GM23248 (cell line): ENCODE results near the gene NOVA2. TPM values are rescaled to one million over a fixed set of nuclear protein-coding genes. Genes with fewer than 3 reads are reported as not detected.

Experiments
- DNase-seq: peaks from one replicate; pipeline ENCODE4 v3.0.0-alpha.2; 2015
- H2AFZ ChIP-seq: fragments of 200-600 bp; sonication (generic); 2 replicates; pipeline ENCODE4 v1.6.1; 2016; ENCODE audit warnings: antibody characterized with exemption
- H3F3A ChIP-seq: fragments of 200-600 bp; sonication (generic); 2 replicates; pipeline ENCODE4 v1.6.1; 2016; ENCODE audit warnings: mild to moderate bottlenecking, antibody characterized with exemption, mixed run types; ENCODE audit not compliant: insufficient read depth
- H3K27ac ChIP-seq: fragments of 200-600 bp; sonication (generic); 2 replicates; pipeline ENCODE4 v1.5.1; 2016; ENCODE audit warnings: mild to moderate bottlenecking
- H3K27me3 ChIP-seq: fragments of 200-600 bp; sonication (generic); replicated peaks from 2 replicates; pipeline ENCODE4 v1.6.1; 2016; ENCODE audit warnings: mild to moderate bottlenecking; ENCODE audit not compliant: insufficient read depth
- H3K36me3 ChIP-seq: fragments of 200-600 bp; sonication (generic); 2 replicates; pipeline ENCODE4 v1.6.1; 2016; ENCODE audit warnings: low read depth, mild to moderate bottlenecking
- H3K4me1 ChIP-seq: fragments of 200-600 bp; sonication (generic); 2 replicates; pipeline ENCODE4 v1.6.1; 2016; ENCODE audit warnings: mild to moderate bottlenecking; ENCODE audit not compliant: insufficient read depth
- H3K4me2 ChIP-seq: fragments of 200-600 bp; sonication (generic); one replicate; pipeline ENCODE4 v1.6.1; 2016; ENCODE audit warnings: mild to moderate bottlenecking; ENCODE audit not compliant: unreplicated experiment
- H3K4me3 ChIP-seq: fragments of 200-600 bp; sonication (generic); 2 replicates; pipeline ENCODE4 v1.5.1; 2016; ENCODE audit warnings: mild to moderate bottlenecking
- H3K79me2 ChIP-seq: fragments of 200-600 bp; sonication (generic); 2 replicates; pipeline ENCODE4 v1.6.1; 2016; ENCODE audit warnings: mild to moderate bottlenecking; ENCODE audit not compliant: insufficient read depth
- H3K9ac ChIP-seq: fragments of 200-600 bp; sonication (generic); 2 replicates; pipeline ENCODE4 v1.6.1; 2016; ENCODE audit warnings: mild to moderate bottlenecking
- H3K9me2 ChIP-seq: fragments of 200-600 bp; sonication (generic); 2 replicates; pipeline ENCODE4 v1.6.1; 2016; ENCODE audit warnings: mixed run types, mild to moderate bottlenecking, moderate library complexity; ENCODE audit not compliant: insufficient read depth
- H3K9me3 ChIP-seq: fragments of 200-600 bp; sonication (generic); one replicate; pipeline ENCODE4 v1.6.1; 2017; ENCODE audit warnings: low read depth
- H4K20me1 ChIP-seq: fragments of 200-600 bp; sonication (generic); 2 replicates; pipeline ENCODE4 v1.6.0; 2016; ENCODE audit not compliant: insufficient read depth
- EZH2 ChIP-seq: fragments of 200-600 bp; sonication (generic); IDR thresholded peaks from 2 replicates; pipeline ENCODE4 v1.6.1; 2018; ENCODE audit warnings: antibody characterized with exemption, mild to moderate bottlenecking; ENCODE audit not compliant: insufficient read depth, poor library complexity, severe bottlenecking
- EZH2phosphoT487 ChIP-seq: fragments of 200-600 bp; sonication (generic); IDR thresholded peaks from 2 replicates; pipeline ENCODE4 v1.6.1; 2018; ENCODE audit warnings: antibody characterized with exemption, moderate library complexity, mild to moderate bottlenecking, low read depth; ENCODE audit not compliant: insufficient read depth
- WGBS, 2 experiments: methylation state at CpG; one replicate each; pipeline ENCODE4 v1.1.6; 2015 to 2017; ENCODE audit warnings: low lambda C conversion rate in 2 of 2, low coverage in 1 of 2; ENCODE audit errors: missing lambda C conversion rate in 2 of 2; 5-methylcytosine and 5-hydroxymethylcytosine counted together
- in situ Hi-C: fragments of 300-500 bp; cut with MboI; formaldehyde crosslinking; loops from 2 replicates; pipeline ENCODE4 v1.15.0; 2020
- polyA plus RNA-seq: library from polyadenylated mRNA; unstranded; fragments of >200 nt; fragmentation: Nextera tagmentation; extraction: Ambion mirVana; gene quantifications from 2 replicates; pipeline ENCODE4 v1.2.1, GENCODE V29; 2016
- total RNA-seq: library from RNA; depleted of rRNA; stranded (reverse); fragments of >200 nt; shearing (Covaris generic); gene quantifications from 2 replicates; pipeline ENCODE4 v1.2.3, GENCODE V29; 2014

The NOVA2 gene
- total and polyA plus RNA-seq, 2 experiments from 2014 or later: not detected

- Histone ChIP-seq H3K36me3 (no peaks in the 10 kb centered on the region), H3K9me3 (no peaks in the 10 kb centered on the region), H3K4me2 (no peak overlapping the region), H4K20me1 (no peaks in the 10 kb centered on the region), H2AFZ (no peak overlapping the region), H3K9me2 (no peaks in the 10 kb centered on the region), H3K4me3 (no peak overlapping the region), H3K27ac (no peak overlapping the region), H3K27me3 (no peaks in the 10 kb centered on the region), H3K4me1 (no peaks in the 10 kb centered on the region), H3K79me2 (no peaks in the 10 kb centered on the region), H3F3A (no peaks in the 10 kb centered on the region), H3K9ac (no peak overlapping the region)
- WGBS, 2 experiments: 57 to 63% methylated on average over 12 of the region's 12 CpGs
- DNase-seq: no peak
- TF ChIP-seq EZH2phosphoT487 (no peak), EZH2 (no peak)
- in situ Hi-C loops: no loop called here
Observed at GRCh38 chr19:45990113-45990728, 16.6 kb upstream of the NOVA2 start.

- Histone ChIP-seq H2AFZ (no peak overlapping the region), H3K27me3 (0 out of 2 replicates have a peak, but pooled peaks cover 5% of the 10 kb centered on the region), H3K27ac (no peak overlapping the region), H3K9ac (no peak overlapping the region), H3K79me2 (no peaks in the 10 kb centered on the region), H3K9me3 (no peaks in the 10 kb centered on the region), H3K36me3 (no peaks in the 10 kb centered on the region), H4K20me1 (no peaks in the 10 kb centered on the region), H3K4me2 (no peak overlapping the region), H3F3A (no peaks in the 10 kb centered on the region), H3K4me1 (no peaks in the 10 kb centered on the region), H3K9me2 (no peaks in the 10 kb centered on the region), H3K4me3 (no peak overlapping the region)
- 57 to 58% methylated on average over 7 of the region's 7 CpGs for WGBS, 2 experiments
- TF ChIP-seq EZH2phosphoT487 (no peak), EZH2 (no peak)
- no peak for DNase-seq
- in situ Hi-C loops: no loop called here
Observed at GRCh38 chr19:45985321-45985720, 11.7 kb upstream of the NOVA2 start.

- in situ Hi-C loops: no loop called here
- Histone ChIP-seq H4K20me1 (no peaks in the 10 kb centered on the region), H3K4me3 (no peak overlapping the region), H3K9ac (no peak overlapping the region), H3K9me2 (no peaks in the 10 kb centered on the region), H3K4me1 (no peaks in the 10 kb centered on the region), H3K4me2 (no peak overlapping the region), H3K9me3 (no peaks in the 10 kb centered on the region), H2AFZ (no peak overlapping the region), H3K79me2 (no peaks in the 10 kb centered on the region), H3F3A (no peaks in the 10 kb centered on the region), H3K27ac (no peak overlapping the region), H3K27me3 (peaks cover 6% of the 10 kb centered on the region), H3K36me3 (no peaks in the 10 kb centered on the region)
- WGBS, 2 experiments: 2 to 6% methylated on average over 2 of the region's 2 CpGs
- TF ChIP-seq EZH2phosphoT487: no peak
- TF ChIP-seq EZH2: no peak
- peak; percentile 28 for DNase-seq
Observed at GRCh38 chr19:45981350-45981749, 7.7 kb upstream of the NOVA2 start.

GRCh38 chr19:45978156-45978555 is 4.5 kb upstream of the NOVA2 start:
- whole genome bisulfite sequencing, 2 experiments: 72 to 75% methylated on average over 6 to 7 of the region's 7 CpGs
- H3K79me2 ChIP-seq: no peaks in the 10 kb centered on the region
- in situ Hi-C loops: no loop called here

More at GRCh38 chr19:45978156-45978555, 4.5 kb upstream of the NOVA2 start:
- no peak overlapping the region for H3K27ac ChIP-seq
- no peaks in the 10 kb centered on the region for H3F3A ChIP-seq
- H3K4me2 ChIP-seq: no peak overlapping the region
- peaks cover 23% of the 10 kb centered on the region for H3K27me3 ChIP-seq
- H3K9me2 ChIP-seq: no peaks in the 10 kb centered on the region
- no peak overlapping the region for H3K4me3 ChIP-seq
- no peaks in the 10 kb centered on the region for H4K20me1 ChIP-seq
- DNase-seq: peak; percentile 24
- H3K9me3 ChIP-seq: no peaks in the 10 kb centered on the region
- no peak overlapping the region for H3K9ac ChIP-seq
- no peak overlapping the region for H2AFZ ChIP-seq
- no peak for TF ChIP-seq EZH2
- no peak for TF ChIP-seq EZH2phosphoT487
- no peaks in the 10 kb centered on the region for H3K4me1 ChIP-seq
- no peaks in the 10 kb centered on the region for H3K36me3 ChIP-seq
